BLaER1 treated with 17β-estradiol and CSF1 and Interleukin-3, amounts not matched to agents 10 nM and 100 nM (cell line): ENCODE data around the gene ARHGEF33.

ENCODE experiments used
- H3K27ac ChIP-seq, 11 experiments: shearing (Covaris generic); formaldehyde crosslinking; 2 replicates each; pipeline ENCODE4 v1.8.1; 2022
- H3K27me3 ChIP-seq, 11 experiments: shearing (Covaris generic); formaldehyde crosslinking; 2 replicates each; pipeline ENCODE4 v1.8.1; 2022
- H3K36me3 ChIP-seq, 11 experiments: shearing (Covaris generic); formaldehyde crosslinking; 2 replicates each; pipeline ENCODE4 v1.8.1; 2022
- H3K4me1 ChIP-seq, 10 experiments: shearing (Covaris generic); formaldehyde crosslinking; 2 replicates each; pipeline ENCODE4 v1.8.1; 2022
- H3K4me2 ChIP-seq, 11 experiments: shearing (Covaris generic); formaldehyde crosslinking; 2 replicates each; pipeline ENCODE4 v1.8.1; 2022
- H3K4me3 ChIP-seq, 10 experiments: shearing (Covaris generic); formaldehyde crosslinking; 2 replicates each; pipeline ENCODE4 v1.8.1; 2022
- H3K9ac ChIP-seq, 11 experiments: shearing (Covaris generic); formaldehyde crosslinking; 2 replicates each; pipeline ENCODE4 v1.8.1; 2022
- H3K9me3 ChIP-seq, 11 experiments: shearing (Covaris generic); formaldehyde crosslinking; replicated peaks in 1 of 11; 2 replicates each; pipeline ENCODE4 v1.8.1; 2022
- H4K20me1 ChIP-seq, 11 experiments: shearing (Covaris generic); formaldehyde crosslinking; 2 replicates each; pipeline ENCODE4 v1.8.1; 2022
- Cebpa-rat ChIP-seq, 11 experiments: shearing (Covaris generic); IDR thresholded peaks; 2 replicates each; pipeline ENCODE4 v1.8.1; 2022

Gene ARHGEF33

DNA sequence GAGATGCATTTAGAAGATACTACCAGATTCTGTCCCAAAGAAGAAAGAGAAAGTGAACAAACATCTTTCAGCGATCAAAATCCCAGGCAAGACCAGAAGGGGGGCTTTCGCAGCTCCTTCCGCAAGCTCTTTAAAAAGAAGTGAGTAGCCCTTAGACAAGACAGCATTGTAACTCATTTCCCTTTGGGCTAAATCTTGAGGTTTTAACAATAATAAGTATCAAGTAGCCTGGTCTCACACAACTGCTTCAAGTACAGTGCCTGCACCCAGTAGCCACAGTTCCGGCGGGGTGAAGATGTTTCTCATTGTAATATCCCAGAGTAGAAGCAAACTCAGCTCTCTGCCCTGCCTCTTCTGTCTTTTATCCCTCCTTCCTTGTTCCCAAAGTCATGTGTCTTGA is 76.3 kb downstream of the ARHGEF33 start:
- no peaks in the 10 kb centered on the region for H3K27me3 ChIP-seq
- TF ChIP-seq Cebpa-rat (IDR thresholded peaks at IDR 0.05): no peak
- H3K4me2 ChIP-seq: no peak overlapping the region
- peaks cover 6 to 11% (median 9%) of the 10 kb centered on the region in 10 experiments; a peak in 18 of 20 replicates for H3K4me1 ChIP-seq
- H4K20me1 ChIP-seq: no peaks in the 10 kb centered on the region
- no peak overlapping the region for H3K9ac ChIP-seq
- no peaks in the 10 kb centered on the region for H3K36me3 ChIP-seq
- H3K27ac ChIP-seq: no peak overlapping the region
- H3K9me3 ChIP-seq: peaks cover 0 to 2% (median under 1%) of the 10 kb centered on the region in 11 experiments; a peak in 5 of 22 replicates
- no peak overlapping the region for H3K4me3 ChIP-seq

DNA sequence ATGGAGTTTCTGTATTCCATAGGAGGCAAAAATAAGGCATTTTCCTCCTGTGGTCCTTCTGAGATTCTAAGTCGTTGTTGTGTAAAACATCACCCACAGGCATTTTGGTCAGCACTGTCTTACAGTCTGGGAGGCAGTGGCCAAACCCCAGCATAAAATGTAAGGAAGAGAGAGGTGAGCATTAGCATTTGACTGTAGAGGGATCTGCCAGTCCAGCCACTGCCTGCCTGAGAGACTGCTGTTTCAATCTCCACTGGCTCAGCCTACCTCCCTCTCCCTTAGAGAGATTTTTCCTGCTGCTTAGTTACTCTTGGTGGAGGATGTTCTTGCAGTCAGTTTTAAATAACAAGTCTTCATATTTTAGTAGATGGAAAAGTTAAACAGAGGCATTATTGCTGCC is 77.0 kb downstream of the ARHGEF33 start:
- Histone ChIP-seq H3K4me3 (no peak overlapping the region), H3K36me3 (no peaks in the 10 kb centered on the region), H3K4me1 (peaks cover 3 to 6% (median 4%) of the 10 kb centered on the region in 10 experiments; a peak in 18 of 20 replicates), H3K9me3 (no peaks in the 10 kb centered on the region), H4K20me1 (no peaks in the 10 kb centered on the region), H3K27me3 (no peaks in the 10 kb centered on the region), H3K4me2 (no peak overlapping the region), H3K27ac (no peak overlapping the region), H3K9ac (no peak overlapping the region)
- TF ChIP-seq Cebpa-rat (IDR thresholded peaks at IDR 0.05): no peak

DNA sequence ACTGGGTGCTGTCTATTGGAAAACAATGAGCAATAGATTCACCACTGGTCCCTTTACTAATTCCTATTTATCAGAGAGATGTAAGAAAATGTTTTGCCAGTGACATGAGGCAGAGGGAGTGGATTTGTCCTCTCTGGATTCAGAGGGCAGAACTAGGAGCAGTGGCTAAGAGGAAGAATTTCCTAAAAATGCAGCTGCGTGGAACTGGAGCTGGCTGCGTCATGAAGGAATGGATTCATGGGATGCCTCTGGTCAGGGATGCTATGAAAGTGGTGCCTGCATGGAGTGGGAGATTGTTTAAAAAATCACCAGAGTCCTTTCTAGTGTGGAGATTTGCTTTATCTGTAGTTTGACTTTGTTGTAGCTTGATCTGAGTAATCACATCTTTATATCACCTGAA is 78.3 kb downstream of the ARHGEF33 start:
- Histone ChIP-seq H3K9me3 (no peaks in the 10 kb centered on the region), H3K4me3 (no peak overlapping the region), H4K20me1 (no peaks in the 10 kb centered on the region), H3K27me3 (no peaks in the 10 kb centered on the region), H3K27ac (no peak overlapping the region), H3K4me1 (no peaks in the 10 kb centered on the region), H3K4me2 (no peak overlapping the region), H3K9ac (no peak overlapping the region), H3K36me3 (no peaks in the 10 kb centered on the region)
- no peak for TF ChIP-seq Cebpa-rat (IDR thresholded peaks at IDR 0.05)

- H3K4me3 ChIP-seq: no peak overlapping the region
- H3K27ac ChIP-seq: no peak overlapping the region
- H3K4me2 ChIP-seq: no peak overlapping the region
- no peaks in the 10 kb centered on the region for H3K27me3 ChIP-seq
- no peaks in the 10 kb centered on the region for H3K9me3 ChIP-seq
- H3K9ac ChIP-seq: no peak overlapping the region
- H3K4me1 ChIP-seq: no peaks in the 10 kb centered on the region
- no peak for TF ChIP-seq Cebpa-rat (IDR thresholded peaks at IDR 0.05)
- H3K36me3 ChIP-seq: no peaks in the 10 kb centered on the region
- H4K20me1 ChIP-seq: no peaks in the 10 kb centered on the region
These were observed 81.7 kb downstream of the ARHGEF33 start for GRCh38 chr2:38971377-38971776.

- Histone ChIP-seq H3K36me3 (no peaks in the 10 kb centered on the region), H4K20me1 (no peaks in the 10 kb centered on the region), H3K4me2 (no peak overlapping the region), H3K9ac (no peak overlapping the region), H3K4me3 (no peak overlapping the region), H3K4me1 (peaks cover 0 to 5% (median 0%) of the 10 kb centered on the region in 10 experiments; a peak in 5 of 20 replicates), H3K27ac (no peak overlapping the region), H3K9me3 (no peaks in the 10 kb centered on the region), H3K27me3 (no peaks in the 10 kb centered on the region)
- TF ChIP-seq Cebpa-rat (IDR thresholded peaks at IDR 0.05): no peak
These were observed 83.6 kb downstream of the ARHGEF33 start for GRCh38 chr2:38973266-38973665.

GRCh38 chr2:38975042-38975441 is 85.4 kb downstream of the ARHGEF33 start:
- no peak for TF ChIP-seq Cebpa-rat (IDR thresholded peaks at IDR 0.05)
- Histone ChIP-seq H3K9ac (no peak overlapping the region), H4K20me1 (0 out of 22 replicates have a peak, but pooled peaks cover 0 to 4% (median 0%) of the 10 kb centered on the region in 11 experiments), H3K9me3 (no peaks in the 10 kb centered on the region), H3K4me2 (no peak overlapping the region), H3K4me3 (no peak overlapping the region), H3K4me1 (peaks cover 0 to 23% (median 0%) of the 10 kb centered on the region in 10 experiments; a peak in 6 of 20 replicates), H3K36me3 (0 out of 22 replicates have a peak, but pooled peaks cover 0 to under 1% (median 0%) of the 10 kb centered on the region in 11 experiments), H3K27me3 (no peaks in the 10 kb centered on the region), H3K27ac (no peak overlapping the region)

DNA sequence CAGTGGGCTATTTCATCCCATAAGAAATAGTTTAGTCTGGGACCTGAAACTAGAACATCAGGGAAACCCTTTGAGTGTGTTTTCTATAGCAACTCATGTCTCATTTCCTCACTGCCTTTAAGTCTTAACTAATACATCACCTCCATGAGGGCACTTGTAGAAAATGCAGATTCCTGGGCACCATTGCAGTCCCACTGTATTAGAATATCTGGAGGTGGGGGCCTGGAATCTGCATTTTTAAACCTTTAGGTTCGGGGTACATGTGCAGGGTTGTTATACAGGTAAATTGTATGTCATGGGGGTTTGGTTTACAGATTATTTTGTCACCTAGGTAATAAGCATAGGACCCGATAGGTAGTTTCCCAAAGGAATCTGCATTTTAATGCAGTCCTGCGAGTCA is 87.4 kb downstream of the ARHGEF33 start:
- Histone ChIP-seq H3K4me1 (peaks cover 0 to 32% (median 0%) of the 10 kb centered on the region in 10 experiments; a peak in 6 of 20 replicates), H3K4me2 (no peak overlapping the region), H3K4me3 (no peak overlapping the region), H3K9me3 (no peaks in the 10 kb centered on the region), H3K9ac (no peak overlapping the region), H3K27me3 (no peaks in the 10 kb centered on the region), H3K36me3 (peaks cover 0 to 6% (median 0%) of the 10 kb centered on the region in 11 experiments; a peak in 1 of 22 replicates), H4K20me1 (0 out of 22 replicates have a peak, but pooled peaks cover 0 to 5% (median 0%) of the 10 kb centered on the region in 11 experiments), H3K27ac (no peak overlapping the region)
- TF ChIP-seq Cebpa-rat (IDR thresholded peaks at IDR 0.05): no peak

DNA sequence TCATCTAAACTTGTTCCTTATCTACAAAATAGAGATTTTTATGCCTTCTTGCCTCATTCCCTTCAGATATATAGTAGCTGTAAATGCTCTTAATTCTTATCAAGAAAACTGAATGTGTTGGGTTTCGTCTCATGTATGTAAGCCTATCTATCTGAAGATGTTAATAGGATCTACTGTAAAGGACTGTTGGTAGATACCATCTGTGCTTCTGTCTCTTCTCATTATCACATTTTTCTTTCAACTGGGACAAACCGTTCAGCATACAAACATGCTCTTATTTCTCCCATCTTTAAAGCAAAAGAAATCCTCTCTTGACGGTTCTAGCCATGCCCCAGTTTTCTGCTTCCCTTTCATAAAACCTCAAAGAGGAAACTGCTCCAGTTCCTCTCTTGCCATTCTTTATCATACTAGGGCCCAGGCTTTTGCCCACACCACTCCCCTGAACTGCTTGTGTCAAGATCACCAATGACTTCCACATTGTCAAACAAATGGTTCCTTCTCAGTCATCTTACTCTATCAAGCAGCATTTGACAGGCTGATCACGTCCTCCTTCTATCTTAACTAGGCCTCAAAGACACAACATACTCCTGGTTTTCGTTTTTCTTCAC is 88.7 kb downstream of the ARHGEF33 start:
- no peak overlapping the region for H3K4me3 ChIP-seq
- H3K36me3 ChIP-seq: peaks cover 0 to 16% (median 4%) of the 10 kb centered on the region in 11 experiments; a peak in 7 of 22 replicates
- 0 out of 22 replicates have a peak overlapping the region, but pooled peaks of 1 of the 11 experiments have one; percentile 13 for H3K9ac ChIP-seq
- 0 out of 22 replicates have a peak, but pooled peaks cover 0 to 5% (median 0%) of the 10 kb centered on the region in 11 experiments for H4K20me1 ChIP-seq
- peak overlapping the region in 3 of 11 experiments; percentile 3 to 56 (median 55); a peak in 4 of 22 replicates for H3K4me2 ChIP-seq
- no peak for TF ChIP-seq Cebpa-rat (IDR thresholded peaks at IDR 0.05)
- peaks cover 0 to 32% (median 0%) of the 10 kb centered on the region in 10 experiments; a peak in 6 of 20 replicates for H3K4me1 ChIP-seq
- no peaks in the 10 kb centered on the region for H3K27me3 ChIP-seq
- H3K27ac ChIP-seq: peak overlapping the region in 2 of 11 experiments; percentile 2 to 46; a peak in 4 of 22 replicates
- H3K9me3 ChIP-seq: no peaks in the 10 kb centered on the region

GRCh38 chr2:38978908-38979307 is 89.2 kb downstream of the ARHGEF33 start:
- Histone ChIP-seq H3K4me1 (peaks cover 0 to 32% (median 0%) of the 10 kb centered on the region in 10 experiments; a peak in 6 of 20 replicates), H3K9me3 (no peaks in the 10 kb centered on the region), H3K9ac (0 out of 22 replicates have a peak overlapping the region, but pooled peaks of 1 of the 11 experiments have one; percentile 13), H3K4me3 (no peak overlapping the region), H3K27me3 (no peaks in the 10 kb centered on the region), H3K27ac (peak overlapping the region in 2 of 11 experiments; percentile 2 to 46; a peak in 4 of 22 replicates), H3K36me3 (peaks cover 0 to 21% (median 8%) of the 10 kb centered on the region in 11 experiments; a peak in 11 of 22 replicates), H4K20me1 (0 out of 22 replicates have a peak, but pooled peaks cover 0 to 5% (median 0%) of the 10 kb centered on the region in 11 experiments), H3K4me2 (peak overlapping the region in 3 of 11 experiments; percentile 3 to 56 (median 55); a peak in 4 of 22 replicates)
- no peak for TF ChIP-seq Cebpa-rat (IDR thresholded peaks at IDR 0.05)
